IPS-15b (cell line): ENCODE results near the gene MROH2A.

Source experiments
- H3K27me3 ChIP-seq: one replicate; pipeline ENCODE4 v1.6.1; 2013; ENCODE audit warnings: low read length; ENCODE audit not compliant: control insufficient read depth, insufficient read depth
- H3K36me3 ChIP-seq: one replicate; pipeline ENCODE4 v1.6.1; 2013; ENCODE audit warnings: low read length; ENCODE audit not compliant: control insufficient read depth, insufficient read depth
- H3K4me1 ChIP-seq: one replicate; pipeline ENCODE4 v1.6.1; 2013; ENCODE audit warnings: mild to moderate bottlenecking, low read length; ENCODE audit not compliant: control insufficient read depth, insufficient read depth
- H3K4me3 ChIP-seq: one replicate; pipeline ENCODE4 v1.5.1; 2013; ENCODE audit warnings: low read depth, low read length
- H3K9ac ChIP-seq: one replicate; pipeline ENCODE4 v1.6.1; 2013; ENCODE audit warnings: low read depth, mild to moderate bottlenecking, low read length
- H3K9me3 ChIP-seq: one replicate; pipeline ENCODE4 v1.6.1; 2013; ENCODE audit warnings: mild to moderate bottlenecking, low read length; ENCODE audit not compliant: control insufficient read depth, insufficient read depth

MROH2A gene

GRCh38 chr2:233828546-233829192, 50.5 kb downstream of the MROH2A start:
- H3K36me3 ChIP-seq = no peaks in the 10 kb centered on the region
- no peak overlapping the region for H3K9ac ChIP-seq
- H3K9me3 ChIP-seq = no peaks in the 10 kb centered on the region
- H3K4me1 ChIP-seq = no peaks in the 10 kb centered on the region
- H3K4me3 ChIP-seq = no peak overlapping the region
- H3K27me3 ChIP-seq = no peaks in the 10 kb centered on the region

GRCh38 chr2:233829193-233830110, 51.3 kb downstream of the MROH2A start:
- H3K36me3 ChIP-seq = no peaks in the 10 kb centered on the region
- no peak overlapping the region for H3K4me3 ChIP-seq
- H3K27me3 ChIP-seq = no peaks in the 10 kb centered on the region
- H3K9ac ChIP-seq = no peak overlapping the region
- H3K9me3 ChIP-seq = no peaks in the 10 kb centered on the region
- H3K4me1 ChIP-seq = no peaks in the 10 kb centered on the region

- Histone ChIP-seq H3K9me3 (no peaks in the 10 kb centered on the region), H3K9ac (no peak overlapping the region), H3K4me3 (no peak overlapping the region), H3K36me3 (no peaks in the 10 kb centered on the region), H3K4me1 (no peaks in the 10 kb centered on the region), H3K27me3 (no peaks in the 10 kb centered on the region)
Measured at GRCh38 chr2:233830111-233830802, 52.1 kb downstream of the MROH2A start.

GRCh38 chr2:233831011-233831721, 53.0 kb downstream of the MROH2A start:
- peaks cover 5% of the 10 kb centered on the region for H3K36me3 ChIP-seq
- no peaks in the 10 kb centered on the region for H3K27me3 ChIP-seq
- no peak overlapping the region for H3K4me3 ChIP-seq
- H3K4me1 ChIP-seq = no peaks in the 10 kb centered on the region
- H3K9me3 ChIP-seq = no peaks in the 10 kb centered on the region
- no peak overlapping the region for H3K9ac ChIP-seq

GRCh38 chr2:233831861-233832260, 53.7 kb downstream of the MROH2A start:
- no peaks in the 10 kb centered on the region for H3K9me3 ChIP-seq
- no peak overlapping the region for H3K9ac ChIP-seq
- peaks cover 12% of the 10 kb centered on the region for H3K36me3 ChIP-seq
- no peak overlapping the region for H3K4me3 ChIP-seq
- H3K27me3 ChIP-seq = no peaks in the 10 kb centered on the region
- H3K4me1 ChIP-seq = no peaks in the 10 kb centered on the region

- H3K4me3 ChIP-seq = no peak overlapping the region
- H3K9me3 ChIP-seq = no peaks in the 10 kb centered on the region
- H3K4me1 ChIP-seq = no peaks in the 10 kb centered on the region
- no peak overlapping the region for H3K9ac ChIP-seq
- H3K27me3 ChIP-seq = no peaks in the 10 kb centered on the region
- peaks cover 12% of the 10 kb centered on the region for H3K36me3 ChIP-seq
Measured at GRCh38 chr2:233832414-233832813, 54.3 kb downstream of the MROH2A start.

GRCh38 chr2:233832869-233833311, 54.8 kb downstream of the MROH2A start:
- no peaks in the 10 kb centered on the region for H3K4me1 ChIP-seq
- H3K9me3 ChIP-seq = no peaks in the 10 kb centered on the region
- H3K36me3 ChIP-seq = peaks cover 15% of the 10 kb centered on the region
- no peak overlapping the region for H3K9ac ChIP-seq
- H3K27me3 ChIP-seq = no peaks in the 10 kb centered on the region
- no peak overlapping the region for H3K4me3 ChIP-seq

- no peak overlapping the region for H3K9ac ChIP-seq
- H3K4me3 ChIP-seq = no peak overlapping the region
- H3K27me3 ChIP-seq = no peaks in the 10 kb centered on the region
- H3K9me3 ChIP-seq = no peaks in the 10 kb centered on the region
- peaks cover 17% of the 10 kb centered on the region for H3K36me3 ChIP-seq
- H3K4me1 ChIP-seq = no peaks in the 10 kb centered on the region
Measured at GRCh38 chr2:233833345-233833744, 55.2 kb downstream of the MROH2A start.

- no peaks in the 10 kb centered on the region for H3K4me1 ChIP-seq
- H3K4me3 ChIP-seq = no peak overlapping the region
- no peaks in the 10 kb centered on the region for H3K27me3 ChIP-seq
- H3K9me3 ChIP-seq = no peaks in the 10 kb centered on the region
- H3K36me3 ChIP-seq = peaks cover 32% of the 10 kb centered on the region
- H3K9ac ChIP-seq = no peak overlapping the region
Measured at GRCh38 chr2:233835230-233836186, 57.4 kb downstream of the MROH2A start.

- Histone ChIP-seq H3K27me3 (no peaks in the 10 kb centered on the region), H3K4me1 (no peaks in the 10 kb centered on the region), H3K4me3 (no peak overlapping the region), H3K36me3 (peaks cover 38% of the 10 kb centered on the region), H3K9me3 (no peaks in the 10 kb centered on the region), H3K9ac (no peak overlapping the region)
Measured at GRCh38 chr2:233836359-233836758, 58.2 kb downstream of the MROH2A start.
